ENCODE results near the gene WAC.

DNA sequence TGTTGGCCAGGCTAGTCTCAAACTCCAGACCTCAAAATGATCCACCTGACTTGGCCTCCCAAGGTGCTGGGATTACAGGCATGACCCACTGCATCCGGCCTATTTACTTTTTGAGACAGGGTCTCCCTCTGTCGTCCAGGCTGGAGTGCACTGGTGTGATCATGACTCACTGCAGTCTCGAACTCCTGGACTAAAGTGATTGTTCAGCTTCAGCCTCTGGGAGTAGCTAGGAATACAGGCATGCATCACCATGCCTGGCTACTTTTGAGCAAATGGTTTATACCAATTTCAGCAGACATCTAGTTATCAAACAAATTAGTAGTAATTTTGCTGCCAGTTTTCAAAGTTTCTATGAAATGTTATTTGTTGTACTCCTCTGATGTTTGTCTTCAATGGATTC lies 2.2 kb upstream of the WAC start:
- TF ChIP-seq CTCF (conservative IDR thresholded peaks at IDR 0.05; ENCODE audit: low read depth, low read length): no peak
- TF ChIP-seq EZH2 (IDR thresholded peaks at IDR 0.05; ENCODE audit: borderline replicate concordance, low read depth, low read length, poor library complexity, severe bottlenecking): no peak

Data from A673 (cell line).